ENCODE measurements around the gene CAMTA1. TPM values are rescaled to one million over a fixed set of nuclear protein-coding genes. Genes with fewer than 3 reads are reported as not detected.

CAMTA1 gene
- total and polyA plus RNA-seq, 9 of the 15 experiments (the other 6 are each of a cell fraction or from before 2014, with no cell fraction given), result 43.9 to 161 (median 65.9) TPM

DNA sequence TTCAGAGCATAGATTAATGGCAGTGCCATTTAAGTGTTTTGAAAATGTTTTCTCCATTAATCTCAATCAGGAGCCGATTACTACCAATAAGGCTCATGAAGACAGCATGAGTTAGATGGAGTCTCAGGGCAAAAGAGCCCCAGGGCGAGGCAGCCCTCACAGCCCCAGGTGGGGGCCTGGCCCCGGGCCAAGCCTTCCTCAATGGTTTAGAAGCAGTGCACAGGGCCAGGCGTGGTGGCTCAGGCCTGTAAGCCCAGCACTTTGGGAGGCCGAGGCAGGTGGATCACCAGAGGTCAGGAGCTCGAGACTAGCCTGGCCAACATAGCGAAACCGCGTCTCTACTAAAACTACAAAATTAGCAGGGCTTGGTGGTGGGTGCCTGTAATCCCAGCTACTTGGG, 637.7 kb downstream of the CAMTA1 start:
- no peak for ATAC-seq
- Histone ChIP-seq H3K27me3 (ENCODE audit: control insufficient read depth in 2 of 2, insufficient read depth in 2 of 2, low read length in 2 of 2) (peaks cover 6 to 46% of the 10 kb centered on the region in 2 experiments; a peak in 3 of 5 replicates), H3K9ac (ENCODE audit: insufficient read depth in 1 of 2, low read depth in 2 of 2, low read length in 2 of 2) (no peak overlapping the region), H3K79me2 (ENCODE audit: control insufficient read depth, insufficient read depth, low read length) (no peaks in the 10 kb centered on the region), H3K4me2 (ENCODE audit: insufficient read depth, low read length) (no peak overlapping the region), H3K4me3 (no peak overlapping the region), H3K9me1 (ENCODE audit: control insufficient read depth, insufficient read depth, low read length) (no peaks in the 10 kb centered on the region), H3K36me3 (ENCODE audit: control insufficient read depth, insufficient read depth, low read length) (no peaks in the 10 kb centered on the region), H3K4me1 (replicated peaks in 1 of 2; ENCODE audit: control insufficient read depth in 2 of 2, insufficient read depth in 2 of 2, low read length in 2 of 2) (no peaks in the 10 kb centered on the region), H3K9me3 (replicated peaks; ENCODE audit: control insufficient read depth, insufficient read depth, low read depth, low read length) (no peaks in the 10 kb centered on the region), H2AFZ (ENCODE audit: low read depth, low read length) (no peak overlapping the region), H4K20me1 (replicated peaks; ENCODE audit: control insufficient read depth, insufficient read depth, low read length) (peaks cover 9% of the 10 kb centered on the region; the same call in 1 of the 2 replicates), H3K27ac (ENCODE audit: extremely low read depth, low read depth, low read length) (no peak overlapping the region)
- no peak for FAIRE-seq
- TF ChIP-seq ZNF75A (CRISPR knock-in tag; IDR thresholded peaks at IDR 0.05) (no peak), FOSL1 (tag; conservative IDR thresholded peaks at IDR 0.05) (no peak), NFIC (IDR thresholded peaks at IDR 0.05) (peak; percentile 36; the same call in 1 of the 2 replicates)
- ChIA-PET CTCF (ENCODE audit: low intra/inter-chr PET ratio) (no interaction called here), POLR2A (no interaction called here)
- intact Hi-C loops (cut with micrococcal nuclease) (no loop called here), in situ Hi-C loops (cut with MboI) (no loop called here)
- 3% methylated on average over 9 of the region's 9 CpGs for WGBS (ENCODE audit: insufficient coverage, low coverage, missing lambda C conversion rate)
- no peak for DNase-seq (ENCODE audit: extremely low read depth in 1 of 4, low spot score in 3 of 4)
- no TSS peak for BruUV-seq (replicated peaks)

DNA sequence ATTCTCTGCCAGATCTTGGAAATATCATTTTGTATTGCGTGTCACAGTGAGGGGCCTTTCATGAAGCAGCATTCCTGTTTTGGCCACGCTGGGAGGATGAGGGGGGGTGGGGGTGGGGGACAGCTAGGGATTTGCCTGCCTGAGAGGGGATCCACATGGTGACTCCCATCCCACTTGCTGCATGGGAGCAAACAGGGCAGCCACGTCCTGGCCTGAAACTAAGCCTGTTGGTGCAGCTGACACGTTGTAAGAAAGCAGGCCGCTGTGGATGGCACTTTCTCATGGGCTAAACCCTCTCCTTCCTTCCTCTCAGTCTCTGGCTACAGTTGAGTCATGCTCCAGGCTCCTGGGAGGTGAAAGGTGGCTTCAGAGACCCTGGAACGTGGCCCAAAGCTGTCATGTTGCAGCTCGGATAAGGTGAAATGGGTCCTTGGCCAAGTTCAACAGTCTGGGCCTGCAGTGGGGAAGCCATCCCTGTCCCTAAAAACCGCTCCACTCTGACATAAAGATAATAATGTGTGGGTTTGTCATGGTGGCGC, 639.2 kb downstream of the CAMTA1 start:
- H3K9me3 ChIP-seq (replicated peaks; ENCODE audit: control insufficient read depth, insufficient read depth, low read depth, low read length), result no peaks in the 10 kb centered on the region
- ATAC-seq (no peak), DNase-seq (ENCODE audit: extremely low read depth in 1 of 4, low spot score in 3 of 4) (no peak), FAIRE-seq (no peak)
- H3K27ac ChIP-seq (ENCODE audit: extremely low read depth, low read depth, low read length), result no peak overlapping the region
- no peaks in the 10 kb centered on the region for H3K4me1 ChIP-seq (replicated peaks in 1 of 2; ENCODE audit: control insufficient read depth in 2 of 2, insufficient read depth in 2 of 2, low read length in 2 of 2)
- no peaks in the 10 kb centered on the region for H3K9me1 ChIP-seq (ENCODE audit: control insufficient read depth, insufficient read depth, low read length)
- ChIA-PET POLR2A (no interaction called here), CTCF (ENCODE audit: low intra/inter-chr PET ratio) (no interaction called here)
- in situ Hi-C loops (cut with MboI), result no loop called here
- no peaks in the 10 kb centered on the region for H3K36me3 ChIP-seq (ENCODE audit: control insufficient read depth, insufficient read depth, low read length)
- WGBS (ENCODE audit: insufficient coverage, low coverage, missing lambda C conversion rate), result 0% methylated on average over 9 of the region's 9 CpGs
- BruUV-seq (replicated peaks), result no TSS peak
- intact Hi-C loops (cut with micrococcal nuclease), result no loop called here
- no peaks in the 10 kb centered on the region for H3K79me2 ChIP-seq (ENCODE audit: control insufficient read depth, insufficient read depth, low read length)
- H3K4me2 ChIP-seq (ENCODE audit: insufficient read depth, low read length), result no peak overlapping the region
- no peak overlapping the region for H3K9ac ChIP-seq (ENCODE audit: insufficient read depth in 1 of 2, low read depth in 2 of 2, low read length in 2 of 2)
- H3K27me3 ChIP-seq (ENCODE audit: control insufficient read depth in 2 of 2, insufficient read depth in 2 of 2, low read length in 2 of 2), result peaks cover 6 to 52% of the 10 kb centered on the region in 2 experiments; a peak in 3 of 5 replicates
- H4K20me1 ChIP-seq (replicated peaks; ENCODE audit: control insufficient read depth, insufficient read depth, low read length), result peaks cover 9% of the 10 kb centered on the region; the same call in 1 of the 2 replicates
- H3K4me3 ChIP-seq, result no peak overlapping the region
- H2AFZ ChIP-seq (ENCODE audit: low read depth, low read length), result no peak overlapping the region
- no peak for TF ChIP-seq BCL6 (CRISPR knock-in tag; IDR thresholded peaks at IDR 0.05)
- no peak for TF ChIP-seq EP400 (IDR thresholded peaks at IDR 0.05)
- TF ChIP-seq GTF2A2 (tag; IDR thresholded peaks at IDR 0.05), result no peak
- no peak for TF ChIP-seq ZC3H4 (CRISPR knock-in tag; IDR thresholded peaks at IDR 0.05; ENCODE audit: borderline replicate concordance)
- TF ChIP-seq ZNF785 (CRISPR knock-in tag; IDR thresholded peaks at IDR 0.05), result no peak
- TF ChIP-seq GTF2F1 (IDR thresholded peaks at IDR 0.05; ENCODE audit: low read depth, low read length), result no peak
- TF ChIP-seq YBX1 (IDR thresholded peaks at IDR 0.05), result no peak
- no peak for TF ChIP-seq NFE2 (IDR thresholded peaks at IDR 0.05; ENCODE audit: low read depth)
- TF ChIP-seq, protein P1, sequence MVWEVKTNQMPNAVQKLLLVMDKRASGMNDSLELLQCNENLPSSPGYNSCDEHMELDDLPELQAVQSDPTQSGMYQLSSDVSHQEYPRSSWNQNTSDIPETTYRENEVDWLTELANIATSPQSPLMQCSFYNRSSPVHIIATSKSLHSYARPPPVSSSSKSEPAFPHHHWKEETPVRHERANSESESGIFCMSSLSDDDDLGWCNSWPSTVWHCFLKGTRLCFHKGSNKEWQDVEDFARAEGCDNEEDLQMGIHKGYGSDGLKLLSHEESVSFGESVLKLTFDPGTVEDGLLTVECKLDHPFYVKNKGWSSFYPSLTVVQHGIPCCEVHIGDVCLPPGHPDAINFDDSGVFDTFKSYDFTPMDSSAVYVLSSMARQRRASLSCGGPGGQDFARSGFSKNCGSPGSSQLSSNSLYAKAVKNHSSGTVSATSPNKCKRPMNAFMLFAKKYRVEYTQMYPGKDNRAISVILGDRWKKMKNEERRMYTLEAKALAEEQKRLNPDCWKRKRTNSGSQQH (CRISPR knock-in tag; IDR thresholded peaks at IDR 0.05), result no peak
- TF ChIP-seq NFIC (IDR thresholded peaks at IDR 0.05), result no peak
- TF ChIP-seq ZBTB17 (CRISPR knock-in tag; IDR thresholded peaks at IDR 0.05), result no peak
- TF ChIP-seq, protein P2, sequence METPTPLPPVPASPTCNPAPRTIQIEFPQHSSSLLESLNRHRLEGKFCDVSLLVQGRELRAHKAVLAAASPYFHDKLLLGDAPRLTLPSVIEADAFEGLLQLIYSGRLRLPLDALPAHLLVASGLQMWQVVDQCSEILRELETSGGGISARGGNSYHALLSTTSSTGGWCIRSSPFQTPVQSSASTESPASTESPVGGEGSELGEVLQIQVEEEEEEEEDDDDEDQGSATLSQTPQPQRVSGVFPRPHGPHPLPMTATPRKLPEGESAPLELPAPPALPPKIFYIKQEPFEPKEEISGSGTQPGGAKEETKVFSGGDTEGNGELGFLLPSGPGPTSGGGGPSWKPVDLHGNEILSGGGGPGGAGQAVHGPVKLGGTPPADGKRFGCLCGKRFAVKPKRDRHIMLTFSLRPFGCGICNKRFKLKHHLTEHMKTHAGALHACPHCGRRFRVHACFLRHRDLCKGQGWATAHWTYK (CRISPR knock-in tag; IDR thresholded peaks at IDR 0.05), result no peak
